OCI-LY7 (cell line): ENCODE measurements around the gene SCGB2B2.

Experiments used
- CTCF ChIP-seq: fragments of 200-600 bp; sonication (generic); conservative IDR thresholded peaks from 2 replicates; pipeline ENCODE4 v1.5.1; 2014; ENCODE audit warnings: mild to moderate bottlenecking, antibody characterized with exemption, low read length, moderate library complexity, mixed read lengths
- EZH2phosphoT487 ChIP-seq: fragments of 200-600 bp; sonication (generic); IDR thresholded peaks from 2 replicates; pipeline ENCODE4 v1.6.1; 2018; ENCODE audit warnings: low read depth, borderline replicate concordance, mild to moderate bottlenecking, mixed run types, antibody characterized with exemption, low read length, moderate library complexity, mixed read lengths

- TF ChIP-seq CTCF: peak; percentile 81
- TF ChIP-seq EZH2phosphoT487: no peak
These were observed 14.0 kb downstream of the SCGB2B2 start for GRCh38 chr19:34662919-34663318.
